IPS DF 19.7 (cell line): Measurements from ENCODE around the gene PPP1R1C.

Experiments
- DNase-seq: peaks from one replicate; pipeline ENCODE4 v3.0.0-alpha.2; 2013; ENCODE audit warnings: low read depth, low spot score

PPP1R1C gene

GRCh38 chr2:182110347-182110746 is 124.7 kb downstream of the PPP1R1C start:
- DNase-seq = no peak

DNA sequence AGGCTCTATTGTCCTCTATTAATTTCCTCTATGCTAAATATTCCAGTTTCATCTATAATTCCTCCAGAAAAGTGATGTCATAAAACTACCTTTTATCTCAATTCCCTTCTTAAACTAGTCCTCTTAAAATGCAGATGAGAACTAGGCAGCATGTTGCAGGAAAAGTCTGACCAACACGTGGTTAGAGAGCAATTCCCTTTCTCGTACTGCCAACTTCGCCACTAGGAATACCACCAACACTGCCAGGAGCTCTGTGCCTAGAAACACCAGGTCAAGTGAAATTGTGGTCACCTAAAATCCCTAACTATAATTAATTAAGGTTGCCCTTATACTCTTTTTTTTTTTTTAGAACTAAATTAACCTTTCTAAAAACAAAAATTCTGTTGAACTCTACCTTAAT is 127.7 kb downstream of the PPP1R1C start:
- no peak for DNase-seq

DNA sequence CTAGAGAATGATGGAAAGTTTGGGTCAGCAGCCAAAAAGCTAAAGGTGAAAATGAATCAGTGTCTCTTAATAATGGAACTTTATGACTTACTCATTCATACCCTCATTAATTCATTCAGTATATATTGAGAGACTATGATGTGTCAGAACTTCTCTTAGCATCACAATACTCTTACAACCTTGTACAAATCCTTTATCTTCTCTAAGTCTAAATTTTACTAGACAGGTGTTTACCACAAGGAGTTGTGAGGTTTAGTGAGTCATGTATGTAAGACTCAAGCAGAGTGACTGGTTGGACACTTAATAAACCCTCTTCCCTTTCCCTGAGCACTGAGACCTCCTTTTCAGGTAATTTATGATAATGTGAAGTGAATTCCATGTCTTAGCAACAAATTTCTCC is 129.6 kb downstream of the PPP1R1C start:
- DNase-seq = no peak

DNA sequence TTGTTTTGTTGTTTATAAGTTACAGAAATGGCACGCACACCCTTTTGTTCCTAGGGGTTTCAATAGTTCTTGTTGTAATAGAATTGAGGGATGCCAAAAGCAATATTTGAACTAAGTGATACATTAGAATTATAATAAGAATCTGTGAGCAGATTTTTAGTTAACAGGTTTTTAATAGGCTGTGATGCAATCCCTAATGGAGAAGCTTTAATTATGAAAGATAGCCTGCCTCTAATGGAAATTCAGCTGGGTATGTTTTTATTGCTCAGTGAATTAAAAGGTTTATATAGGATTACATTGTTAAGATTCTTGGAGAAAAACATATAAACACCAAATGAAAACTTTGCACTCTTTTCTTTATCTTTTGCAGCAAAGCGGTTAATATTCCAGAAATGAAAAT is 131.1 kb downstream of the PPP1R1C start:
- DNase-seq = no peak

DNA sequence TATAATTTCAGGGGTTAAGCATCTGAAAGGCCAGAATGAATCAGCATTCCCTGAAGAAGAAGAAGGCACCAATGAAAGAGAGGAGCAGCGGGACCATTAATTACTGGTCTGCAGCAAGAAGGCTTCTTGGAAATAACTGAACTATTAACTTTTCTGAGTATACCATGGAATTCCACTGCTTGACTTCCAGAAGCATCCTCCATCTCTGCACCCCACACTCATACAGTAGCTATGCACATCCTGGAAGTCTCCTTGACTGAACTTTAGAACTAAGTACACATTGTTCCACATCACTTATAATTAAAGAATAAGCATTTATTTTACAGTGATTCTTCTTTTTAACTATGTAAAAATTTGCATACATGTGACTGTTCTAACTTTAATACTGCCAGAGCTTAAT is 131.5 kb downstream of the PPP1R1C start:
- DNase-seq = no peak

DNA sequence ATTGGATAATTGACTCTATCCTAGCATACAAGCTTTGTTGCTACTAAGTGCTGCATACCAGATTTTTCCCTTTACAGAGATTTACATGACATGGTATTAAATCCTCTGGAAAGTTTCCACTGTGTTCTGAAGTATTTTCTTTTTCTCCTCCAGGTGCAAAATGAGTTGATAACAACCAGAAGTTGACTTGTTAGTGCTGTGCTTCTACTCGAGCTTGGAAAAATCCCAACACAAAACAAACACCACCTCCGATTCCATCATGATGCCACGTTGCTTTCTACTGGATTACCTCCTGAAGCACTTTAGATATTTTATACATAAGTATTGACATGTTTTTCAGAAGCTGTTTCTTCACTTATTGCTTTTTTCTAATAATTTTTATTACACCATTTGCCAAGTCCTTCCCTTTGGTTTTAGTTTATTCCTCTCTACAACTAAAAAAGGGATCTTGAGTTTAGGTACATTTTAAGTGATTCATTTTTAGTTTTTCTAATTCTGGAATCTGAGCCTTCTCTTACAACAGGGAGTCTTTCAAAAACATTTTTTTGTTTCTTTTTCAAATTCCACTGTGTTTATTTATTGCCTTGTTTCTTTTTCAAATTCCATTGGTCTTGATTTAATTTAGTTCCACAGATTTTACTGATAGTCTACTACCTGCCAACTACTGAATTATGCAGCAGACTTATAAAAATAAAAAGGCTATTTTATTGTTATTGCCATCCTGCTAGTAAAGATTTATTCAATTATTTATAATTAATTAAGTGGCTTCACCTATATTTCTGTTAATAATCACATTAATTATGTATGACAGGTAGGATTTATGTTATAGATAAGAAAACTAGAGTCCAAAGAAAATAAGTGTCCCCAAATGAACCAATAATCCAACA is 143.4 kb downstream of the PPP1R1C start:
- no peak for DNase-seq

DNA sequence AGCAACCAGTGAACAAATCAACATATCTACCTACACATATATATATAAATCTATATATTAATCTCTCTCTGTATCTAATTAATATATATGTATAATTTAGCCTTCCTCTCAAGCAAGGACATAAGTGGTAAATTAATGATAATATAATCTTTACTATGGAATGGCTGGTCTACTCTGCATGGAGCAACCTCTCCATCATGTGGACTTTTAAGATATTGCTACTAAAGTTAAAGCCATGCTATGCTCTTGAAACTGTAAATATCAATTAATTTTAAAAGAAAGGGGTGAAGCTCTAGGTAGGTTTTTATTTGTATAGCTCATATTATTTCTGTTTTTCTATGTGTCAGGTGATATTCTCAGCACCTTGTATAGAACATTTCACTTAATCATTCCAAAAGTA is 147.0 kb downstream of the PPP1R1C start:
- no peak for DNase-seq

GRCh38 chr2:182133195-182133891 is 147.7 kb downstream of the PPP1R1C start:
- no peak for DNase-seq

DNA sequence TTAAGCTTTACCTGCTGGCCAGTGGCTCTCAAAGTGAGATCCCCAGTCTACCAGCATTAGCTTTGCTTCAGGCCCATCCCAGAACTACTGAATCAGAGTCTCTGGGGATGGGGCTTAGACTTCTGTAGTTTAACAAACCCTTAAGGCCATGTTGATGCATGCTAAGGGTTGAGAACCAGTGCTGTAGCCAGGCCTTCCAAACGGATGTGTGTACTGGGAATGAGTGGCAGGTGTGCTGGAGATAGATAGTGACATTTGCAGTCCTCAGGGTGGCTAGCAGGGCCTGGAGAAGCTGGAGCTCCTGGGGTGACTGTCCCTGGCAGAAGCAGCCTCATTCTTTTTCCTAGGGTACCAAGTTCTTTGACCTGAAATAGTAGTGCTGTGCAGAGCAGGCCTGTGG is 148.5 kb downstream of the PPP1R1C start:
- no peak for DNase-seq

- no peak for DNase-seq
Observed at GRCh38 chr2:182142062-182142461, 156.4 kb downstream of the PPP1R1C start.

- DNase-seq = no peak
Observed at GRCh38 chr2:182144041-182144775, 158.6 kb downstream of the PPP1R1C start.

DNA sequence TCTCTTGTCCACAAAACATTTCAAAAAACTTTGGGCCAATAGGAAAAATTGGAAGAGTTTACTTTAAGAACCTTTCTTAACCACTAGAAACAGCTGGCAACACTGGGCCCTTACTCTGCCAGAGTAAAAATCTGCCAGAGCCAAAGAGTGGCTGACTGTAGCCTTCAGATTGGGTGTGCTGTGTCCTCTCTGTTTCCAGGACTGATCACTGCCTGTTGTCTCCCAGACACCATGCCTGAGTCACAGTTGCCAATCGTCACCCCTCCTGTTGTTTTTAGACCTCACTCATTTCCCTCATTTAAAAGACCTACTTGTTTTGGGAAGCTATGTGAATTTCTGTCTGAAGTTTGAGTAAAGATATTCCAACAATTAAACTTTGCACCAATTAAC is 159.1 kb downstream of the PPP1R1C start:
- DNase-seq = no peak

GRCh38 chr2:182148344-182148743 is 162.7 kb downstream of the PPP1R1C start:
- no peak for DNase-seq

GRCh38 chr2:182163878-182164277 is 178.2 kb downstream of the PPP1R1C start:
- DNase-seq = no peak

- no peak for DNase-seq
Observed at GRCh38 chr2:182164686-182165085, 179.0 kb downstream of the PPP1R1C start.

GRCh38 chr2:182165202-182165601 is 179.5 kb downstream of the PPP1R1C start:
- DNase-seq = no peak

DNA sequence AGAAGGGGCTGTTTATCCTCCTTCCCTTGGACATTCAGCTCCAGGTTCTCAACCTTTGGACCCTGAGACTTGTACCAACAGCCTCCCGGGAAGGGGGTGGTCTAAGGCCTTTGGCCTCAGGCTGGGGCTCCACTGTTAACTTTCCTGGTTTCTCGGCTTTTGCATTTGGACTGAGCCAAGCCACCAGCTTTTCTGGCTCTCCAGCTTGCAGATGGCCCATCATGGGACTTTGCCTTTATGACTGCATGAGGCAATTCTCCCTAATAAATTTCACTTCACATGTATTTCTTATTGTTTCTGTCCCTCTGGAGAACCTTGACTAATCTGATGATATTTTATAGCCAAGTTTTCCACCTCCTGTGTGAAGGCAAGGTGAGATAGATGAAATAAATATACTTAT is 180.8 kb downstream of the PPP1R1C start:
- no peak for DNase-seq

GRCh38 chr2:182166841-182167240 is 181.2 kb downstream of the PPP1R1C start:
- DNase-seq = no peak
